Naive thymus-derived CD4-positive, alpha-beta T cell (primary cell): ENCODE measurements around the gene PXN. TPM values are rescaled to one million over a fixed set of nuclear protein-coding genes. Genes with fewer than 3 reads are reported as not detected.

ENCODE experiments used
- ATAC-seq: fragments of 150-1000 bp; cut with Tn5 transposase; 2 replicates; pipeline ENCODE4 v1.10.0; 2021; ENCODE audit warnings: mild to moderate bottlenecking, moderate library complexity
- CTCF ChIA-PET: fragments of 350-600 bp; sonication (Branson Sonifier 250); formaldehyde crosslinking; loops from one replicate; lab custom pipeline; 2021; ENCODE audit warnings: antibody characterized with exemption; lab: Charles Lee
- POLR2A ChIA-PET: fragments of 350-600 bp; sonication (Branson Sonifier 250); formaldehyde crosslinking; loops from one replicate; lab custom pipeline; 2021; ENCODE audit warnings: antibody characterized with exemption, inconsistent platforms; lab: Charles Lee
- DNase-seq, 9 donors: peaks; one replicate each; pipeline versions ENCODE4 v3.0.0 to v3.0.0-alpha.2; 2020 to 2022; ENCODE audit warnings: mixed read lengths in 1 of 9
- H3K27ac ChIP-seq: one replicate; pipeline ENCODE4 v1.7.0; 2013; ENCODE audit warnings: mild to moderate bottlenecking, low read depth, low read length, moderate library complexity
- H3K27me3 ChIP-seq, 2 donors: one replicate each; pipeline ENCODE4 v1.7.0; 2013; ENCODE audit warnings: low read length in 2 of 2, mild to moderate bottlenecking in 2 of 2, moderate library complexity in 2 of 2; ENCODE audit not compliant: control insufficient read depth in 2 of 2, insufficient read depth in 2 of 2
- H3K36me3 ChIP-seq, 3 experiments: 1 replicate in 2 of 3; 2 replicates in 1 of 3; pipeline ENCODE4 v1.7.0; 2013; ENCODE audit warnings: low read length in 3 of 3, mild to moderate bottlenecking in 3 of 3, moderate library complexity in 1 of 3; ENCODE audit not compliant: insufficient read depth in 3 of 3, control insufficient read depth in 2 of 3
- H3K4me1 ChIP-seq, 2 donors: one replicate each; pipeline ENCODE4 v1.7.0; 2013; ENCODE audit warnings: low read length in 2 of 2, mild to moderate bottlenecking in 2 of 2, moderate library complexity in 1 of 2; ENCODE audit not compliant: control insufficient read depth in 2 of 2, insufficient read depth in 2 of 2
- H3K4me3 ChIP-seq: 2 replicates; pipeline ENCODE4 v1.7.0; 2013; ENCODE audit warnings: mild to moderate bottlenecking, low read length
- H3K9me3 ChIP-seq, 3 experiments: 1 replicate in 2 of 3; 2 replicates in 1 of 3; pipeline ENCODE4 v1.7.0; 2013; ENCODE audit warnings: low read length in 3 of 3; ENCODE audit not compliant: control insufficient read depth in 2 of 3
- H3K27ac Mint-ChIP-seq, 9 donors: one replicate each; pipeline ENCODE4 v1.8.0; 2020 to 2022; ENCODE audit warnings: mixed read lengths in 9 of 9, mild to moderate bottlenecking in 8 of 9, moderate library complexity in 5 of 9, inconsistent platforms in 2 of 9
- H3K27me3 Mint-ChIP-seq, 5 donors: one replicate each; pipeline ENCODE4 v1.8.0; 2021 to 2022; ENCODE audit warnings: mixed read lengths in 5 of 5, mild to moderate bottlenecking in 1 of 5
- H3K36me3 Mint-ChIP-seq, 5 donors: one replicate each; pipeline ENCODE4 v1.8.0; 2020 to 2022; ENCODE audit warnings: mixed read lengths in 5 of 5, mild to moderate bottlenecking in 3 of 5, inconsistent platforms in 1 of 5
- H3K4me1 Mint-ChIP-seq, 7 donors: one replicate each; pipeline ENCODE4 v1.8.0; 2020 to 2022; ENCODE audit warnings: mixed read lengths in 7 of 7, mild to moderate bottlenecking in 3 of 7, inconsistent platforms in 1 of 7
- H3K4me3 Mint-ChIP-seq, 10 donors: one replicate each; pipeline ENCODE4 v1.8.0; 2020 to 2022; ENCODE audit warnings: mild to moderate bottlenecking in 10 of 10, mixed read lengths in 10 of 10, moderate library complexity in 6 of 10, inconsistent platforms in 2 of 10
- H3K9me3 Mint-ChIP-seq, 11 donors: one replicate each; pipeline ENCODE4 v1.8.0; 2020 to 2022; ENCODE audit warnings: mixed read lengths in 11 of 11, mild to moderate bottlenecking in 4 of 11, inconsistent platforms in 1 of 11, moderate library complexity in 1 of 11
- intact Hi-C, 2 donors: fragments of 100-400 bp; cut with micrococcal nuclease; formaldehyde crosslinking; loops; one replicate each; pipeline ENCODE4 v1.15.1; 2023
- polyA plus RNA-seq, 2 donors: library from polyadenylated mRNA; unstranded; fragments of 300-500 nt; fragmentation: Illumina TruSeq; gene quantifications; one replicate each; pipeline ENCODE4 v1.2.3, GENCODE V29; 2021
- total RNA-seq, 6 experiments: library from RNA in 5 of 6; stranded (reverse) in 5 of 6; gene quantifications; 1 replicate in 5 of 6; 2 replicates in 1 of 6; pipeline ENCODE4 v1.2.3 and lab custom pipeline; 2021 to 2026

The PXN gene
- total and polyA plus RNA-seq, 7 experiments from 2014 or later: 84.3 to 202 (median 114) TPM

GRCh38 chr12:120264086-120264903 lies 1.2 kb downstream of the PXN start:
- Histone ChIP-seq H3K36me3 (peaks cover 0 to 10% (median 0%) of the 10 kb centered on the region in 3 experiments), H3K4me1 (peaks cover 42 to 54% of the 10 kb centered on the region in 2 donors), H3K27me3 (no peaks in the 10 kb centered on the region), H3K27ac (peak overlapping the region; percentile 91), H3K4me3 (peak overlapping the region; percentile 76), H3K9me3 (no peaks in the 10 kb centered on the region)
- CTCF ChIA-PET: interaction anchor here (0.6 to 11.2 kb wide), 13 partner anchors 7 to 182 kb away, joined by 3 to 286 read pairs (median 9); partner anchors contain the start of genes GATC, RNU4-2, RPLP0 and TRIAP1
- intact Hi-C loops: loop anchor here (2.0 kb wide), 3 partner anchors 15 to 275 kb away; partner anchors contain the start of genes BICDL1 (in 1 of the 2) and RNU4-2 (in 1 of the 2)
- POLR2A ChIA-PET: interaction anchor here (0.9 to 9.6 kb wide), 9 partner anchors 7 to 63 kb away, joined by 3 to 235 read pairs (median 63); partner anchors contain the start of genes RNU4-1, RNU4-2 and RPLP0
- no peaks in the 10 kb centered on the region for H3K9me3 Mint-ChIP-seq
- no peaks in the 10 kb centered on the region for H3K27me3 Mint-ChIP-seq
- H3K27ac Mint-ChIP-seq: peak overlapping the region; percentile 86 to 97 (median 91)
- DNase-seq (peak in 2 of 9 donors; percentile 27 to 30), ATAC-seq (no peak)
- H3K36me3 Mint-ChIP-seq: peaks cover 3 to 38% (median 9%) of the 10 kb centered on the region in 5 donors
- peaks cover 30 to 59% (median 47%) of the 10 kb centered on the region in 7 donors for H3K4me1 Mint-ChIP-seq
- peak overlapping the region; percentile 89 to 100 (median 93) for H3K4me3 Mint-ChIP-seq

DNA sequence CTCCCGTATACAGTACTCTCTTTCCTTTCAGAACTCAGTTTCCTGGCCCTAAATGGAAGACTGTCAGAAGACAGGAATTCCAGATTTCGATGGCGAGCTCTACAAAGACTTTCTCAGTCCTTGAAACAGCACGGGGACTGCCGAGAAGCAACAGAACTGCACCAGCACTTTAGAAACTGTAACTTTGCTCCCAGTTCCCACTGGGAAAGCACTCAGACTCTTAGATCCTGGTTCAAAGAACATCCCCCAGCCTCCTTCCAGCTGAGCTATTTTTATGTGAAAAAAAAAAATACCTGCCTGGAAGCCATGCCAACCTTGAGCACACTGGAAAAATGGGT lies 1.8 kb downstream of the PXN start:
- no peaks in the 10 kb centered on the region for H3K27me3 ChIP-seq
- intact Hi-C loops: loop anchor here (2.0 kb wide), 3 partner anchors 15 to 275 kb away; partner anchors contain the start of genes BICDL1 (in 1 of the 2) and RNU4-2 (in 1 of the 2)

DNA sequence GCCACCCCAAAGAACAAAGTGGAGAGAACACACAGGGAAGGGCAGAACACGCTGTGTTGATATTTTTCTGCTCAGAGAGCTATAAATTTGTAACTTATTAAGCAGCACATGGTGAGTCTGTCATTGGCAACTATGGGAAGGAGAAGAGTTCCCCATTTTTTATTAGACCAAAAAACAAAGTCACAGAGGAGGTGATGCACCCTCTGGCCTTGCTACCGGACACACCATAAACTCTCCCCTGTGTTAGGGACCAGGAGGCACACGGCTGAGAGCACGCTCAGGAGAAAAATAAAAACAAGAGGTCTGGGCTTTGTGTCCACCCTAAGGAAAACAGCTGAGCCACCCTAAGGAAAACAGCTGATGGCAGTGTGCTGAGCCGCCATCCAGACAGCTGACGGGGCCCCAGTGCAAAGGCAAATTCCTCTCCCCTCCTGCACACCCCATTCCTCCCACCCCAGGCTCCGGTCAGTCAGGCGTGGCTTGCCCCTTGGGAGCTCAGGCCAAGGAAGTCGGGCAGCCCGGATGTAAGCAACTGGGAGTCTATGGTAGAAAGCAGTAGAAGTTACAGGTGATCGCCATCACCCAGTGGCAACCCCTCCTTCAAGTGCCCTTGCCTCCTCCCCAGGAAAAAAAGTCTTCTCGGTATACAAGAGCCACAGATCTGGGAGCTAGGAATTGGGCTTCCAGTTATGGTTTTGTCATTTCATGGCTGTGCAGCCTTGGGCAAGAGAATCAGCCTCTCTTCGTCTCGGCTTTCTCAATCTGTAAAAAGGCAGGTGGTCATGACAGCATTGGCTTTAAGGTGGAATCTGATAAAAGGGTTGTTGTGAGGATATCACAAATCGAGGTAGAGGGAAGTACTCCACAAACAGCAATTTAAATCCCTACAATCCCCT lies 2.4 kb downstream of the PXN start:
- Histone ChIP-seq H3K36me3 (peaks cover 0 to 10% (median 0%) of the 10 kb centered on the region in 3 experiments), H3K27me3 (no peaks in the 10 kb centered on the region), H3K27ac (peak overlapping the region; percentile 91), H3K9me3 (no peaks in the 10 kb centered on the region), H3K4me3 (peak overlapping the region; percentile 76), H3K4me1 (peaks cover 48 to 63% of the 10 kb centered on the region in 2 donors)
- peak overlapping the region; percentile 89 to 100 (median 93) for H3K4me3 Mint-ChIP-seq
- H3K4me1 Mint-ChIP-seq: peaks cover 41 to 63% (median 54%) of the 10 kb centered on the region in 7 donors
- H3K27me3 Mint-ChIP-seq: no peaks in the 10 kb centered on the region
- intact Hi-C loops: no loop called here
- ChIA-PET CTCF (interaction anchor here (0.6 to 11.2 kb wide), 9 partner anchors 9 to 183 kb away, joined by 3 to 286 read pairs (median 17); partner anchors contain the start of genes GATC, RNU4-2 and TRIAP1), POLR2A (interaction anchor here (0.5 to 9.6 kb wide), 10 partner anchors 12 to 79 kb away, joined by 3 to 235 read pairs (median 36); partner anchors contain the start of genes RNU4-1, RNU4-2, RPLP0 and SIRT4)
- ATAC-seq (no peak), DNase-seq (no peak)
- H3K36me3 Mint-ChIP-seq: peaks cover 3 to 39% (median 9%) of the 10 kb centered on the region in 5 donors
- no peaks in the 10 kb centered on the region for H3K9me3 Mint-ChIP-seq
- H3K27ac Mint-ChIP-seq: peak overlapping the region; percentile 71 to 97 (median 91)

More for the DNA sequence above, 1.8 kb downstream of the PXN start:
- H3K4me3 ChIP-seq: peak overlapping the region; percentile 76
- peak overlapping the region; percentile 89 to 100 (median 93) for H3K4me3 Mint-ChIP-seq
- ChIA-PET CTCF (interaction anchor here (0.6 to 11.2 kb wide), 9 partner anchors 10 to 182 kb away, joined by 3 to 286 read pairs (median 9); partner anchors contain the start of genes GATC, RNU4-2 and TRIAP1), POLR2A (interaction anchor here (1.4 to 9.6 kb wide), 8 partner anchors 13 to 66 kb away, joined by 4 to 235 read pairs (median 83); partner anchors contain the start of genes RNU4-1, RNU4-2 and RPLP0)
- H3K9me3 ChIP-seq: no peaks in the 10 kb centered on the region
- H3K27me3 Mint-ChIP-seq: no peaks in the 10 kb centered on the region
- no peak for ATAC-seq
- no peaks in the 10 kb centered on the region for H3K9me3 Mint-ChIP-seq
- H3K27ac Mint-ChIP-seq: peak overlapping the region; percentile 56 to 97 (median 91)
- DNase-seq: no peak
- H3K27ac ChIP-seq: peak overlapping the region; percentile 91
- H3K36me3 ChIP-seq: peaks cover 0 to 10% (median 0%) of the 10 kb centered on the region in 3 experiments
- H3K4me1 Mint-ChIP-seq: peaks cover 34 to 60% (median 50%) of the 10 kb centered on the region in 7 donors
- H3K36me3 Mint-ChIP-seq: peaks cover 3 to 39% (median 9%) of the 10 kb centered on the region in 5 donors
- peaks cover 44 to 57% of the 10 kb centered on the region in 2 donors for H3K4me1 ChIP-seq

- no peak for ATAC-seq
- intact Hi-C loops: no loop called here
- DNase-seq: peak in 1 of 9 donors; percentile 21
These were observed 3.3 kb downstream of the PXN start for GRCh38 chr12:120261951-120262851.

GRCh38 chr12:120260607-120261006 lies 4.9 kb downstream of the PXN start:
- Histone ChIP-seq H3K27ac (peak overlapping the region; percentile 39), H3K36me3 (peaks cover 0 to 16% (median 0%) of the 10 kb centered on the region in 3 experiments), H3K27me3 (no peaks in the 10 kb centered on the region), H3K4me1 (peaks cover 67 to 73% of the 10 kb centered on the region in 2 donors), H3K9me3 (no peaks in the 10 kb centered on the region), H3K4me3 (peak overlapping the region; percentile 30)
- CTCF ChIA-PET: interaction anchor here (3.2 to 11.2 kb wide), 2 partner anchors 21 to 32 kb away, joined by 19 to 286 read pairs; no protein-coding TSS in a partner anchor
- no peaks in the 10 kb centered on the region for H3K27me3 Mint-ChIP-seq
- H3K4me3 Mint-ChIP-seq: peak overlapping the region; percentile 19 to 95 (median 65)
- ATAC-seq: no peak
- peaks cover 3 to 44% (median 9%) of the 10 kb centered on the region in 5 donors for H3K36me3 Mint-ChIP-seq
- H3K9me3 Mint-ChIP-seq: no peaks in the 10 kb centered on the region
- H3K4me1 Mint-ChIP-seq: peaks cover 59 to 84% (median 77%) of the 10 kb centered on the region in 7 donors
- intact Hi-C loops: no loop called here
- POLR2A ChIA-PET: interaction anchor here (0.6 to 9.6 kb wide), 7 partner anchors 10 to 60 kb away, joined by 3 to 235 read pairs (median 12); partner anchors contain the start of gene RPLP0
- H3K27ac Mint-ChIP-seq: peak overlapping the region; percentile 36 to 97 (median 89)
- DNase-seq: no peak

More at GRCh38 chr12:120261951-120262851, 3.3 kb downstream of the PXN start:
- H3K4me1 Mint-ChIP-seq: peaks cover 46 to 72% (median 63%) of the 10 kb centered on the region in 7 donors
- H3K4me3 Mint-ChIP-seq: peak overlapping the region; percentile 89 to 100 (median 93)
- H3K9me3 Mint-ChIP-seq: no peaks in the 10 kb centered on the region
- Histone ChIP-seq H3K27ac (peak overlapping the region; percentile 91), H3K4me3 (peak overlapping the region; percentile 76), H3K4me1 (peaks cover 55 to 69% of the 10 kb centered on the region in 2 donors), H3K27me3 (no peaks in the 10 kb centered on the region), H3K36me3 (peaks cover 0 to 10% (median 0%) of the 10 kb centered on the region in 3 experiments), H3K9me3 (no peaks in the 10 kb centered on the region)
- POLR2A ChIA-PET: interaction anchor here (1.0 to 9.6 kb wide), 10 partner anchors 11 to 79 kb away, joined by 3 to 235 read pairs (median 10); partner anchors contain the start of genes RNU4-1, RNU4-2 and RPLP0
- CTCF ChIA-PET: interaction anchor here (1.0 to 11.2 kb wide), 5 partner anchors 8 to 33 kb away, joined by 3 to 286 read pairs (median 19); no protein-coding TSS in a partner anchor
- peak overlapping the region; percentile 71 to 97 (median 91) for H3K27ac Mint-ChIP-seq
- H3K27me3 Mint-ChIP-seq: no peaks in the 10 kb centered on the region
- H3K36me3 Mint-ChIP-seq: peaks cover 3 to 39% (median 9%) of the 10 kb centered on the region in 5 donors
